Epithelial cell of esophagus (primary cell): ENCODE data around the gene DACH1.

Experiments used
- DNase-seq: peaks from one replicate; pipeline ENCODE4 v3.0.0; 2010; ENCODE audit warnings: low read depth
- H3K4me3 ChIP-seq: 2 replicates; pipeline ENCODE4 v1.5.1; 2011; ENCODE audit warnings: mild to moderate bottlenecking, low read length, control low read depth
- CTCF ChIP-seq: IDR thresholded peaks from 2 replicates; pipeline ENCODE4 v1.5.1; 2011; ENCODE audit warnings: low read depth, mild to moderate bottlenecking, low read length, control low read depth, inconsistent platforms; ENCODE audit not compliant: insufficient read depth; ENCODE audit errors: missing control alignments

The DACH1 gene

GRCh38 chr13:71626421-71627117, 240.4 kb downstream of the DACH1 start:
- no peak for DNase-seq
- no peak overlapping the region for H3K4me3 ChIP-seq
- TF ChIP-seq CTCF, result no peak

- no peak overlapping the region for H3K4me3 ChIP-seq
- peak; percentile 40 for DNase-seq
- TF ChIP-seq CTCF, result no peak
These were observed 241.3 kb downstream of the DACH1 start for GRCh38 chr13:71625694-71626093.

- no peak overlapping the region for H3K4me3 ChIP-seq
- no peak for TF ChIP-seq CTCF
- no peak for DNase-seq
These were observed 242.1 kb downstream of the DACH1 start for GRCh38 chr13:71624653-71625600.

- DNase-seq, result no peak
- no peak for TF ChIP-seq CTCF
- no peak overlapping the region for H3K4me3 ChIP-seq
These were observed 245.6 kb downstream of the DACH1 start for GRCh38 chr13:71621174-71622124.

- no peak for TF ChIP-seq CTCF
- H3K4me3 ChIP-seq, result no peak overlapping the region
- DNase-seq, result no peak
These were observed 247.9 kb downstream of the DACH1 start for GRCh38 chr13:71619096-71619495.

- no peak for DNase-seq
- TF ChIP-seq CTCF, result no peak
- no peak overlapping the region for H3K4me3 ChIP-seq
These were observed 248.8 kb downstream of the DACH1 start for GRCh38 chr13:71618159-71618558.
